Measurements from ENCODE around the gene NEUROG2. TPM values are rescaled to one million over a fixed set of nuclear protein-coding genes. Genes with fewer than 3 reads are reported as not detected.

The NEUROG2 gene
- total and polyA plus RNA-seq, 9 of the 15 experiments (the other 6 are each of a cell fraction or from before 2014, with no cell fraction given): 0.07 TPM; not detected in 7

DNA sequence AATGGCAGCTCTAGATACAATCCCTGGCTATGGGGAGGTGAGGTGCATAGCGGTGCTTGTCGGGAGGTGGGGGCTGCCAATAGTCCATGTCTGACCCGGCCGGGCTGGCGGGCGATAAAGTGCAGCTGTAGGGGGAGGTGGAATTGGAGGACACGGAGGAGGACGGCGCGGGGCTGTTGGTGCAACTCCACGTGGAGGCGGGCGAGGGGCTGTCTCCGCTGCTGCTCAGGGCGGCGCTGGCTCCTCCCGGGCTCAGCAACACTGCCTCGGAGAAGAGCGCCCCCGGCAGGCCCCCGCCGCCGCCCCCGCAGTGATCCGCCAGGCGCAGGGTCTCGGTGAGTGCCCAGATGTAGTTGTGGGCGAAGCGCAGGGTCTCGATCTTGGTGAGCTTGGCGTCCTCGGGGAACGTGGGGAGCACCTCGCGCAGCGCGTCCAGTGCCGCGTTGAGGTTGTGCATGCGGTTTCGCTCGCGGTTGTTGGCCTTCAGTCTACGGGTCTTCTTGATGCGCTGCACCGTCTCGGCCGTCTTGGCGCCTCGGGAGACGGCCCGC lies 1.3 kb downstream of the NEUROG2 start (continued):
- TF ChIP-seq RBBP5 (IDR thresholded peaks at IDR 0.05; ENCODE audit: borderline replicate concordance, insufficient read depth, low read length, poor library complexity, severe bottlenecking) (peak; percentile 11), KDM5B (IDR thresholded peaks at IDR 0.05; ENCODE audit: insufficient replicate concordance, low read depth, low read length) (no peak), ZNF311 (CRISPR knock-in tag; IDR thresholded peaks at IDR 0.05) (no peak), EGR1 (conservative IDR thresholded peaks at IDR 0.05) (peak; percentile 52), L3MBTL2 (IDR thresholded peaks at IDR 0.05) (0 out of 2 replicates have a peak, but pooled peaks have one; percentile 30), MAZ (CRISPR knock-in tag; conservative IDR thresholded peaks at IDR 0.05 in 1 of 2, IDR thresholded peaks at IDR 0.05 in 1 of 2) (no peak), ZBTB1 (CRISPR knock-in tag; IDR thresholded peaks at IDR 0.05; ENCODE audit: borderline replicate concordance, low read depth) (peak; percentile 97), ZZZ3 (IDR thresholded peaks at IDR 0.05) (no peak), SRSF9 (IDR thresholded peaks at IDR 0.05; ENCODE audit: borderline replicate concordance, low read depth, low read length) (no peak)
- TF ChIP-seq, protein P1, sequence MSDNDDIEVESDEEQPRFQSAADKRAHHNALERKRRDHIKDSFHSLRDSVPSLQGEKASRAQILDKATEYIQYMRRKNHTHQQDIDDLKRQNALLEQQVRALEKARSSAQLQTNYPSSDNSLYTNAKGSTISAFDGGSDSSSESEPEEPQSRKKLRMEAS (CRISPR knock-in tag; IDR thresholded peaks at IDR 0.05): peak; percentile 36; the same call in 1 of the 2 replicates

Measured in K562 (cell line).